Fibroblast of gingiva (primary cell): ENCODE results near the gene TUBA1A.
"Not testable (repeated sequence)": the region's sequence is repeated elsewhere in the genome, so short reads cannot be mapped to it uniquely, and the experiment has no call there.

Source experiments
- DNase-seq: peaks from one replicate; pipeline ENCODE4 v3.0.0-alpha.2; 2011; ENCODE audit warnings: low read depth

The TUBA1A gene

GRCh38 chr12:49147384-49147783 lies 41.5 kb downstream of the TUBA1A start:
- no peak for DNase-seq

- DNase-seq = no peak
Observed at GRCh38 chr12:49146406-49146805, 42.5 kb downstream of the TUBA1A start.

GRCh38 chr12:49144384-49144783 lies 44.5 kb downstream of the TUBA1A start:
- DNase-seq = no peak

GRCh38 chr12:49138999-49139398 lies 49.9 kb downstream of the TUBA1A start:
- DNase-seq = no peak

- no peak for DNase-seq
Observed at GRCh38 chr12:49138587-49138986, 50.3 kb downstream of the TUBA1A start.

GRCh38 chr12:49137476-49137875 lies 51.4 kb downstream of the TUBA1A start:
- no peak for DNase-seq

- DNase-seq = not testable (repeated sequence)
Observed at GRCh38 chr12:49136997-49137396, 51.9 kb downstream of the TUBA1A start.
